ENCODE measurements around the gene RAPGEF6.

DNA sequence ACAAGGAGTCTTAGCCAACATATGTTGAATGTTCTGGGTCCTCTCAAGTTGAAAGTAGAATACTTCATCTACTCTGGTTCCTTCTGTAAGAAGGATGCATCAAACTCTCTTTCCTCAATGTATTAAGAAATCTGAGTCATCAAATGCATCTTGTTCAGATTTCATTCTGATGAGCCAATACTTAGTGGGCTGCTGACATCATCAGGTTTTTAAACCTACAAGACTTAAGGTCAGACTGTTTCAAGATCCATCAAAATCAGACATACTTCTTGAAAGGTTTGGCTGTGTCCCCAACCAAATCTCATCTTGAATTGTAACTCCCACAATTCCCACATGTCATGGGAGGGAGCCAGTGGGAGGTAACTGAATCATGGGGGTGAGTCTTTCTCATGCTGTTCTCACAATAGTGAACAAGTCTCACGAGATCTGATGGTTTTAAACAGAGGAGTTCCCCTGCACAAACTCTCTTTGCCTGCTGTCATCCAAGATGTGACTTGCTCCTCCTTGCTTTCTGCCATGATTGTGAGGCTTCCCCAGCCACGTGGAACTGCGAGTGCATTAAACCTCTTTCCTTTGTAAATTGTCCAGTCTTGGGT lies 168.8 kb downstream of the RAPGEF6 start:
- no peak for TF ChIP-seq POLR2A (IDR thresholded peaks at IDR 0.05)
- no peak for TF ChIP-seq CTCF (IDR thresholded peaks at IDR 0.05)
